Common myeloid progenitor, CD34-positive (primary cell): ENCODE measurements around the gene RYR2.

ENCODE experiments used
- CTCF ChIA-PET: fragments of 350-600 bp; sonication (Branson Sonifier 250); formaldehyde crosslinking; loops from one replicate; lab custom pipeline; 2021; ENCODE audit warnings: antibody characterized with exemption; lab: Charles Lee
- POLR2A ChIA-PET: fragments of 350-600 bp; sonication (Branson Sonifier 250); formaldehyde crosslinking; loops from one replicate; lab custom pipeline; 2021; ENCODE audit warnings: antibody characterized with exemption; lab: Charles Lee
- DNase-seq, 3 donors: peaks; one replicate each; pipeline versions ENCODE4 v3.0.0 to v3.0.0-alpha.2; 2013
- H3K27ac ChIP-seq, 2 experiments: 1 replicate in 1 of 2; 2 replicates in 1 of 2; pipeline ENCODE4 v1.7.0; 2013; ENCODE audit warnings: inconsistent platforms in 2 of 2, low read length in 2 of 2, mild to moderate bottlenecking in 2 of 2, low read depth in 1 of 2, moderate library complexity in 1 of 2; ENCODE audit not compliant: severe bottlenecking in 2 of 2, insufficient read depth in 1 of 2, poor library complexity in 1 of 2
- H3K27me3 ChIP-seq, 5 experiments: replicated peaks in 2 of 5; 1 replicate in 3 of 5; 2 replicates in 2 of 5; pipeline versions ENCODE4 v1.6.1 to v1.7.0; 2013; ENCODE audit warnings: low read length in 4 of 5, mild to moderate bottlenecking in 2 of 5, moderate library complexity in 2 of 5, inconsistent platforms in 1 of 5; ENCODE audit not compliant: insufficient read depth in 5 of 5, control insufficient read depth in 4 of 5
- H3K36me3 ChIP-seq, 4 experiments: 1 replicate in 2 of 4; 2 replicates in 2 of 4; pipeline versions ENCODE4 v1.6.1 to v1.7.0; 2013; ENCODE audit warnings: low read length in 3 of 4, control low read depth in 1 of 4, mild to moderate bottlenecking in 1 of 4; ENCODE audit not compliant: control insufficient read depth in 4 of 4, insufficient read depth in 4 of 4
- H3K4me1 ChIP-seq, 4 experiments: 1 replicate in 3 of 4; 2 replicates in 1 of 4; pipeline versions ENCODE4 v1.6.1 to v1.7.1; 2013; ENCODE audit warnings: low read length in 3 of 4, mild to moderate bottlenecking in 3 of 4, control low read depth in 1 of 4, inconsistent platforms in 1 of 4, moderate library complexity in 1 of 4; ENCODE audit not compliant: control insufficient read depth in 4 of 4, insufficient read depth in 4 of 4; ENCODE audit errors: control extremely low read depth in 1 of 4
- H3K4me3 ChIP-seq, 7 experiments: 1 replicate in 4 of 7; 2 replicates in 3 of 7; pipeline versions ENCODE4 v1.5.1 to v1.7.0; 2013; ENCODE audit warnings: mild to moderate bottlenecking in 7 of 7, low read length in 6 of 7, moderate library complexity in 6 of 7, inconsistent platforms in 2 of 7, low read depth in 2 of 7, control low read depth in 1 of 7; ENCODE audit not compliant: insufficient read depth in 4 of 7, control insufficient read depth in 1 of 7; ENCODE audit errors: extremely low read depth in 1 of 7
- H3K9me3 ChIP-seq, 5 experiments: 1 replicate in 4 of 5; 2 replicates in 1 of 5; pipeline versions ENCODE4 v1.6.1 to v1.7.1; 2013; ENCODE audit warnings: low read length in 4 of 5, mild to moderate bottlenecking in 2 of 5, inconsistent platforms in 1 of 5, low read depth in 1 of 5, moderate library complexity in 1 of 5; ENCODE audit not compliant: control insufficient read depth in 4 of 5, insufficient read depth in 2 of 5; ENCODE audit errors: control extremely low read depth in 1 of 5
- WGBS: methylation state at CpG from one replicate; pipeline ENCODE4 v1.1.5; 2013; ENCODE audit not compliant: insufficient coverage; 5-methylcytosine and 5-hydroxymethylcytosine counted together

The RYR2 gene

DNA sequence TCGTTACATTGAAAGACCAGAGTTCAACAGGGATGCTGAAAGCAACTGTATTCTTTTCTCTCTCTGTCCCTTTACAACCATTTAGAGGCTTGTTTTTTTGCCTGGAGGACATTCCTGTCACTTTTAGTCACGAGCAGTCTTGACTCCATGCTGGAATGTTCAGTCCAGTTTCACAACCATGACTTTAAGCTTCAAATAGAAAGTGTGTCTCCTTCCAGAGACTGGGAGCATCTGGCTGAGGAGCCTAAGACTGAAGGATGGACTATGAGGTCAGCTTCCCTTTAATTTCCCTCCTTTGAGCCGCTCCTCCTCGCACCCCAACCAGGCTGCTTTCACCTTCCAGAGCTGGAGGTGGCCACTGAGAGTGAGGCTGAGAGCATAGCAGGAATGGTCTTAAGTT lies 10.5 kb upstream of the RYR2 start:
- CTCF ChIA-PET = no interaction called here
- 82% methylated on average over 4 of the region's 4 CpGs for WGBS
- no peak for DNase-seq

DNA sequence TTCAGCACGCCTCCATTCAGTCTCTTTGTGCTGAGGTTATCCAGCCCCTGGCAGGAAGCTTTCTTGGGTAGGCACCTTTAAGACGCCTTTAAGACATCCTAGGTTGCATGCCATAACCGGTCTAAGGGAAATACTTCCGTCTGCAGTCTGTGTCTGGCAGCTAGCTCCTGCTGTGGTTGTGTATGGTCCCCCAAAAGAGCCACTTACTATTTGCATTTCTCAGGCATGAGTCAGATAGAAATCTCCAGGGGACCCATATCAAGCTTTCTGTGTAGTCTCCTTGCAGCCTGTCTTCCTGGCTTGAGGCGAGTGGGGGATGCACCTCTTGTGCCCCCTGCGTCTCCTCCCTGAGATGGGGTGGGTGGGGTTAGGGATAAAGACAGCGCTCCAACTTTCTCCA lies 10.0 kb upstream of the RYR2 start:
- CTCF ChIA-PET = no interaction called here
- 24% methylated on average over 4 of the region's 7 CpGs for WGBS
- H3K9me3 ChIP-seq = no peaks in the 10 kb centered on the region

More for the DNA sequence above, 10.5 kb upstream of the RYR2 start:
- POLR2A ChIA-PET = no interaction called here
- Histone ChIP-seq H3K4me1 (no peaks in the 10 kb centered on the region), H3K27ac (no peak overlapping the region), H3K9me3 (no peaks in the 10 kb centered on the region), H3K27me3 (peaks cover 0 to 19% (median 4%) of the 10 kb centered on the region in 5 experiments), H3K4me3 (no peak overlapping the region), H3K36me3 (no peaks in the 10 kb centered on the region)

DNA sequence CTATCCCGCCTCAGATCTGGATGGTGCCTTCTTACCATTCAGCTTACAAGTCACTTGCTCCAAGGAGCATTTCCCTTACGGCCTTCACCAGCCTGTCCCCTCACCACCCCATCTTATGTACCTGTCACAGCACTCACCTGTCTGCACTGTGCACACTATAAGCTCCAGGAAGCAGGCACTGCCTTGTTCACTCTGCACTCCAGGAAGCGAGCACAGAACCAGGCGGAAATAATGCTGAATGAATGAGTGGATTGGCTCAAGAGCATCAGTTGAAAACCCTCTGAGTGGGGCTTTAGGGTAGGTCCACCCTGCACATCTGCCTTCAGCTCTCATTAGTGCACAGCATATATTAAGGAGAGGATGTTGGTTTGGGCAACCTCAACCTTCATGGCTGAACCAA lies 8.9 kb upstream of the RYR2 start:
- no peak for DNase-seq
- ChIA-PET CTCF (no interaction called here), POLR2A (no interaction called here)
- H3K9me3 ChIP-seq = no peaks in the 10 kb centered on the region
- no peak overlapping the region for H3K27ac ChIP-seq
- 92% methylated on average over 4 of the region's 4 CpGs for WGBS
- peaks cover 0 to 22% (median 4%) of the 10 kb centered on the region in 5 experiments for H3K27me3 ChIP-seq
- H3K4me1 ChIP-seq = no peaks in the 10 kb centered on the region
- H3K36me3 ChIP-seq = no peaks in the 10 kb centered on the region
- no peak overlapping the region for H3K4me3 ChIP-seq

More for the DNA sequence above, 10.0 kb upstream of the RYR2 start:
- POLR2A ChIA-PET = no interaction called here
- Histone ChIP-seq H3K4me3 (no peak overlapping the region), H3K27ac (no peak overlapping the region), H3K4me1 (no peaks in the 10 kb centered on the region), H3K36me3 (no peaks in the 10 kb centered on the region), H3K27me3 (peaks cover 0 to 19% (median 4%) of the 10 kb centered on the region in 5 experiments)
- DNase-seq = no peak

DNA sequence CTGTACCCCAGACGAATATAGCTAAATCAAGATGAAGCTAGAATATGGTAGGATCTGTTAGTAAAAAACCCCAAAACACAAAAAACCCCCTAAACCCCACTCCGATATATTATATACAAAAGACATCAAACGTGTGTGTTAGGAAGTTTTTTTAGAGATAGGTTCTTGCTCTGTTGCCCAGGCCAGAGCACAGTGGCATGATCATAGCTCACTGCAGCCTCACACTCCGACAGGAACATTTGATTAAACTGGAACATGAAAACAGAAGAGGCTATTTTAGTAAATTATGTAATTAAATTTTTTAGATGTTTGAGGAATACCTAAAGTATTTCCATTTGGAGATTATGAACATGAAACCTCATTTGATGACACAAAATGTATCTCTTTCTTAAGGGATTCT lies 8.2 kb upstream of the RYR2 start:
- peaks cover 2 to 29% (median 7%) of the 10 kb centered on the region in 5 experiments for H3K27me3 ChIP-seq
- no peaks in the 10 kb centered on the region for H3K36me3 ChIP-seq
- no peak overlapping the region for H3K4me3 ChIP-seq
- WGBS = no CpG with 5 or more reads among the region's 4 CpGs
- CTCF ChIA-PET = no interaction called here
- H3K27ac ChIP-seq = no peak overlapping the region
- no peak for DNase-seq
- H3K9me3 ChIP-seq = no peaks in the 10 kb centered on the region
- no peaks in the 10 kb centered on the region for H3K4me1 ChIP-seq
- POLR2A ChIA-PET = no interaction called here

DNA sequence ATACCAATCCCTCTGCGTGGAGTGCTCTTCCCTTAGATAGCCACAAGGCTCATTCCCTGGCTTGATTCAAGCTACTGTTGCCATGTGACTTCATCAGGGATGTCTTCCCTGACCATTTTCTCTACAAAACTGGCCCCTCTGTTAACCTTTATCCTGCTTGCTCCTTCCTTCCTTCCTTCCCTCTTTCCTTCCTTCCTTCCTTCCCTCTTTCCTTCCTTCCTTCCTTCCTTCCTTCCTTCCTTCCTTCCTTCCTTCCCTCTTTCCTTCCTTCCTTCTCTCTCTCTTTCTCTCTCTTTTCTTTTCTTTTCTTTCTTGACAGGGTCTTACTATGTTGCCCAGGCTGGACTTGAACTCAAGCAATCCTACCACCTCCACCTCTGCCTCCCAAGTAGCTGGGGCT lies 6.2 kb upstream of the RYR2 start:
- H3K4me3 ChIP-seq = no peak overlapping the region
- peaks cover 2 to 35% (median 13%) of the 10 kb centered on the region in 5 experiments for H3K27me3 ChIP-seq
- POLR2A ChIA-PET = no interaction called here
- CTCF ChIA-PET = no interaction called here
- DNase-seq = no peak
- 100% methylated on average over 1 of the region's 1 CpG for WGBS
- no peaks in the 10 kb centered on the region for H3K4me1 ChIP-seq
- no peaks in the 10 kb centered on the region for H3K36me3 ChIP-seq
- H3K9me3 ChIP-seq = no peaks in the 10 kb centered on the region
- H3K27ac ChIP-seq = no peak overlapping the region

DNA sequence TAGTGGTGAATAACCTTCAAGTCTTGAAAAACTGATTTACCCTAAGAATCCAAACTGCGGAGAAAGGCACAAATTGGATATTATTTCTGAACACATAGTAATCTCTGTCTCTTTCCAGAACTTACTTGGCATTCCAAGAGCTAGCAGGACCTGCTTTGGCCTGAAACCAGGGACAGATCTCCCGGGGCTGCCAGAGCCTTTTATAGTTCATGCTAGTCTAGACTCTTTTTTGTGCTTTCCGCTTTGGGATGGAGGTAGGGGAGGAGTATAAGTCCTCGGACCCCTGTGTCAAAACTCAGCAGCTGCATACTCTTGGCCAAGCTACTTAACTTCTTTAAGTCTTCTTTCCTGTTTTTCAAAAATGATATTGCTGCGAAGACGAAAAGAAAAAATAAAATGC lies 3.8 kb upstream of the RYR2 start:
- H3K27me3 ChIP-seq = peaks cover 0 to 42% (median 28%) of the 10 kb centered on the region in 5 experiments
- H3K27ac ChIP-seq = no peak overlapping the region
- ChIA-PET CTCF (no interaction called here), POLR2A (no interaction called here)
- DNase-seq = no peak
- WGBS = 83% methylated on average over 3 of the region's 6 CpGs
- no peak overlapping the region for H3K4me3 ChIP-seq
- H3K36me3 ChIP-seq = no peaks in the 10 kb centered on the region
- no peaks in the 10 kb centered on the region for H3K9me3 ChIP-seq
- H3K4me1 ChIP-seq = peaks cover 0 to 15% (median 6%) of the 10 kb centered on the region in 4 experiments

DNA sequence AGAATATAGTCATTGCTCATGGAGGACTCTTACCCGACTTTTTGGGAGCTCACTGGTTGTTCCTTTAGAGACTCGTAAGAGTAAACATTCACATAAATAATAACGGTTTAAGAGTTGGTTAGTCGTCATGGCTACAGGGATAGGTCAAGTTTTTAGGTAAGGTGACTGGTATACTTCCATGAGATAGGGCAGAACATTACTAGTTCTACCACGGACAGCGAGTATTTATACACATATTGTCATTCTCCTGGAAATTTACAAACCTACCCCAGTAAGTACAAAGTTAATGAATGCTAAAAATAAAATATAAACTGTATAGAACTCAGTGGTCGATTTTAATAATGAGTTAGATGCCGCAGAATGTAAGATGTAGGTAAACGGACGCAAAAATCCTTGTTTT lies 1.2 kb upstream of the RYR2 start:
- H3K27ac ChIP-seq = no peak overlapping the region
- CTCF ChIA-PET = no interaction called here
- POLR2A ChIA-PET = no interaction called here
- peaks cover 3 to 65% (median 45%) of the 10 kb centered on the region in 5 experiments for H3K27me3 ChIP-seq
- no peaks in the 10 kb centered on the region for H3K36me3 ChIP-seq
- H3K4me1 ChIP-seq = peaks cover 0 to 15% (median 7%) of the 10 kb centered on the region in 4 experiments
- H3K4me3 ChIP-seq = no peak overlapping the region
- H3K9me3 ChIP-seq = no peaks in the 10 kb centered on the region
- DNase-seq = no peak
- WGBS = 80% methylated on average over 4 of the region's 10 CpGs
